ENCODE data around the gene ELMO2.

ELMO2 gene

GRCh38 chr20:46406200-46406985, at the start of gene ELMO2:
Gene ELMO2, minus strand, starts transcription at chr20:46406615. Its CDS starts 12,133 bp downstream, at chr20:46394482.
- DNase-seq (ENCODE audit: low spot score) = peak; percentile 100

GRCh38 chr20:46455729-46456128, 49.3 kb upstream of the ELMO2 start:
- no peak for DNase-seq (ENCODE audit: low spot score)

- no peak for DNase-seq (ENCODE audit: low spot score)
These were observed 40.4 kb upstream of the ELMO2 start for GRCh38 chr20:46446851-46447250.

- DNase-seq (ENCODE audit: low spot score) = no peak
These were observed 33.4 kb upstream of the ELMO2 start for GRCh38 chr20:46439837-46440236.

- DNase-seq (ENCODE audit: low spot score) = peak; percentile 88
These were observed 31.8 kb upstream of the ELMO2 start for GRCh38 chr20:46438156-46438750.

GRCh38 chr20:46435146-46435545, 28.7 kb upstream of the ELMO2 start:
- no peak for DNase-seq (ENCODE audit: low spot score)

- no peak for DNase-seq (ENCODE audit: low spot score)
These were observed 28.2 kb upstream of the ELMO2 start for GRCh38 chr20:46434597-46434996.

- DNase-seq (ENCODE audit: low spot score) = no peak
These were observed 26.6 kb upstream of the ELMO2 start for GRCh38 chr20:46433051-46433450.

- DNase-seq (ENCODE audit: low spot score) = no peak
These were observed 24.7 kb upstream of the ELMO2 start for GRCh38 chr20:46430921-46431712.

GRCh38 chr20:46427384-46427783, 21.0 kb upstream of the ELMO2 start:
- DNase-seq (ENCODE audit: low spot score) = no peak

GRCh38 chr20:46423882-46424482, 17.6 kb upstream of the ELMO2 start:
- no peak for DNase-seq (ENCODE audit: low spot score)

GRCh38 chr20:46423342-46423741, 16.9 kb upstream of the ELMO2 start:
- no peak for DNase-seq (ENCODE audit: low spot score)

- no peak for DNase-seq (ENCODE audit: low spot score)
These were observed 14.5 kb upstream of the ELMO2 start for GRCh38 chr20:46420878-46421277.

GRCh38 chr20:46419882-46420281, 13.5 kb upstream of the ELMO2 start:
- no peak for DNase-seq (ENCODE audit: low spot score)

GRCh38 chr20:46416839-46417238, 10.4 kb upstream of the ELMO2 start:
- no peak for DNase-seq (ENCODE audit: low spot score)

GRCh38 chr20:46416421-46416820, 10.0 kb upstream of the ELMO2 start:
- no peak for DNase-seq (ENCODE audit: low spot score)

GRCh38 chr20:46415773-46416172, 9.4 kb upstream of the ELMO2 start:
- DNase-seq (ENCODE audit: low spot score) = no peak

GRCh38 chr20:46414608-46415007, 8.2 kb upstream of the ELMO2 start:
- no peak for DNase-seq (ENCODE audit: low spot score)

GRCh38 chr20:46411637-46412036, 5.2 kb upstream of the ELMO2 start:
- DNase-seq (ENCODE audit: low spot score) = no peak

GRCh38 chr20:46408281-46408731, 1.9 kb upstream of the ELMO2 start:
- no peak for DNase-seq (ENCODE audit: low spot score)

- DNase-seq (ENCODE audit: low spot score) = no peak
These were observed 1.2 kb upstream of the ELMO2 start for GRCh38 chr20:46407671-46407996.

- no peak for DNase-seq (ENCODE audit: low spot score)
These were observed 713 bp upstream of the ELMO2 start for GRCh38 chr20:46406986-46407670.

Measured in COLO829 (cell line).